ENCODE data around the gene ASB2.

The ASB2 gene

DNA sequence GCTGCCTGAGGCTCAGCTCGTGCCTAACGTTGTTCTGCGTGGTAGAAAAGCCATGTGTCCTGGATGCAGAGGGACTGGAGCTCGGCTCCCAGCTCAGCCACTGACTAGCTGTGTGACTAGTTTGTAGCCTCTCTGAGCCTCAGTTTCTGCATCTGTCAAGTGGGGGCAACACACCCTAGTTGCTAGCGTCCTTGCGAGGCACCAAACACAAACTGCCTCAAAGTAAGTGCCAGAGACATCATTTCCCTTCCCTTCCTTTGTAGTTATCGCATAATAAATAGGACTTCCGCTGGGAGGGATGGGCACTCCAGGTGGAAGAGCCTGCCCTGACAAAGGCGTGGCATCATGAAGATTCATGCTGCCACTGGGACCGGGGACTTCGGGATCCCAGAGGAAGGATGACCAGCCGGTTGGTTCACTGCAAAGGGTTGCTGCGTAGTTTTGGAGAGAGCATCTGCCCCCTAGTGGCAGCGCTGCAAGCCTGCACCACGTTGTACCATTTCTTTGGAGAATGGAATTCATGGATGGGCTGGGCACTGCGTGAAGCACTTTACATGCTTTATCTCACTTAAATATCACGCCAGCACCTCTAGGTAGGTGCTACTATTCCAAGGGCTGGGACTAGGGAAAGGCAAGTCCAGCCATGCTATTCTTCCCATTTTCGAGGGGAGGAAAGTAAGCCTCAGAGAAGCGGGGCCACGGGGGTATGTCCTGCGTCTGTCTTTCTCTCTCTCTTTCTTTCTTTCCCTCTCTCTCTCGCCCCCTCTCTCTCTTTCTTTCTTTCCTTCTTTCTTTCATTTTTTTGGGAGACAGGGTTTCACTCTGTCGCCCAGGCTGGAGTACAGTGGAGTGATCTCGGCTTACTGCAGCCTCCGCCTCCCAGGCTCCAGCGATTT is 25.4 kb upstream of the ASB2 start:
- peak; percentile 63 for DNase-seq (ENCODE audit: low read depth)
- TF ChIP-seq, protein P1, sequence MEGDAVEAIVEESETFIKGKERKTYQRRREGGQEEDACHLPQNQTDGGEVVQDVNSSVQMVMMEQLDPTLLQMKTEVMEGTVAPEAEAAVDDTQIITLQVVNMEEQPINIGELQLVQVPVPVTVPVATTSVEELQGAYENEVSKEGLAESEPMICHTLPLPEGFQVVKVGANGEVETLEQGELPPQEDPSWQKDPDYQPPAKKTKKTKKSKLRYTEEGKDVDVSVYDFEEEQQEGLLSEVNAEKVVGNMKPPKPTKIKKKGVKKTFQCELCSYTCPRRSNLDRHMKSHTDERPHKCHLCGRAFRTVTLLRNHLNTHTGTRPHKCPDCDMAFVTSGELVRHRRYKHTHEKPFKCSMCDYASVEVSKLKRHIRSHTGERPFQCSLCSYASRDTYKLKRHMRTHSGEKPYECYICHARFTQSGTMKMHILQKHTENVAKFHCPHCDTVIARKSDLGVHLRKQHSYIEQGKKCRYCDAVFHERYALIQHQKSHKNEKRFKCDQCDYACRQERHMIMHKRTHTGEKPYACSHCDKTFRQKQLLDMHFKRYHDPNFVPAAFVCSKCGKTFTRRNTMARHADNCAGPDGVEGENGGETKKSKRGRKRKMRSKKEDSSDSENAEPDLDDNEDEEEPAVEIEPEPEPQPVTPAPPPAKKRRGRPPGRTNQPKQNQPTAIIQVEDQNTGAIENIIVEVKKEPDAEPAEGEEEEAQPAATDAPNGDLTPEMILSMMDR (conservative IDR thresholded peaks at IDR 0.05; ENCODE audit: control insufficient read depth, insufficient read depth, low read depth, low read length), result peak; percentile 96
- no peak overlapping the region for H3K4me3 ChIP-seq (ENCODE audit: control insufficient read depth, low read depth, low read length)

DNA sequence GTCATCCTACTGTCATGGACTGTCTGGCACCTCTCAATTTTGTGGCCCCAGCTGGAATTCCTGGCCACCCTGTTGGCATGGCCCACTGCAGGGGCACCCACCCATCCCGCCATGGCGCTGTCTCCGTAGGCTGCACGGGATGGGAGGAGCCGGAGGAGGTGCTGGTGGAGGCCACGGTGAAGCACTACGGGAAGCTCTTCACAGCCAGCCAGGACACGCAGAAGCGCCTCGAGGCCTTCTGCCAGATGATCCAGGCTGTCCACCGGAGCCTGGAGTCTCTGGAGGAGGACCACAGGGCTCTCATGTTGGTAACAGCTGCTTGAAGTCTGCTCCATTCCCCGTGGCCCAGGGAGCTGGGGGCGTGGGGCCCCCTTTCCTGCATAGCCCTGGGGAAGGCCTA is 24.6 kb upstream of the ASB2 start:
- TF ChIP-seq, protein P1 (conservative IDR thresholded peaks at IDR 0.05; ENCODE audit: control insufficient read depth, insufficient read depth, low read depth, low read length), result no peak
- no peak overlapping the region for H3K4me3 ChIP-seq (ENCODE audit: control insufficient read depth, low read depth, low read length)
- no peak for DNase-seq (ENCODE audit: low read depth)

DNA sequence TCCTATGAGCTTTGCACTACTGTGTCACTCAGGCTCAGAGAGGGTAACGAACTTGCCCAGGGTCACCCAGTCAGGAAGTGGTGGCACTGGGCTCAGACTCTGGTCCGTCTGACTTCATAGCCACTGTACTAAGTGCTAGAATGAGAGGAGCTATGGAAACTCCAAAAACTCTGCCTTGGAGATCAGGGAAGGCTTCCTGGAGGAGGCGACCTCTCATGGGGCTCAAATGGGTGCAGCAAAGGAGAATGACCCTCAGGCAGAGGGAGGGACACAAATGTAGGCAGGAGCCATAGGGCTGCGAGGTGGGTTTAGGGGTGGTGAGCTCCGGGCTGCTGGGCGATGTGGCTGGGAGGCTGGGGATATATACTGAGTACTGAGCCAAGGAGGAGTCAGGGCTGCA is 23.9 kb upstream of the ASB2 start:
- H3K4me3 ChIP-seq (ENCODE audit: control insufficient read depth, low read depth, low read length), result no peak overlapping the region
- TF ChIP-seq, protein P1 (conservative IDR thresholded peaks at IDR 0.05; ENCODE audit: control insufficient read depth, insufficient read depth, low read depth, low read length), result no peak
- no peak for DNase-seq (ENCODE audit: low read depth)

DNA sequence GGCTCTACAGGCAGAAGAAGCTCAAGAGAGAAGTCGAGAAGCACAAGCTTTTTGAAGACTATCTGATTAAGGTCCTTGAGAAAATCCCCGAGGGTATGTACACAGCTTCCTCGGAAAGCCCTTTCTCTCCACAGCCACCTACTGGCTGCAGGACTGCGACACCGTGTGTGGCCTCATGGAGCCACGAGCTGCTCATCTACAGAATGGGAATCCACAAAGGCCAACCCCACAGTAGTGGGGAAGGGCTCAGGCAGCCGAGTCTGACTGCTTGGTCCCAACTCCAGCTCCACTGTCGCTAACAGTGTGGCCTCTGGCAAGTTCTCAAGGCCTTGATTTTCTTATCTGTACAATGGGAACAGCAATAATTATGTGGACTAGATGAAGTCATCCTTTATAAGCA is 23.2 kb upstream of the ASB2 start:
- no peak for DNase-seq (ENCODE audit: low read depth)
- H3K4me3 ChIP-seq (ENCODE audit: control insufficient read depth, low read depth, low read length), result no peak overlapping the region
- TF ChIP-seq, protein P1 (conservative IDR thresholded peaks at IDR 0.05; ENCODE audit: control insufficient read depth, insufficient read depth, low read depth, low read length), result no peak

DNA sequence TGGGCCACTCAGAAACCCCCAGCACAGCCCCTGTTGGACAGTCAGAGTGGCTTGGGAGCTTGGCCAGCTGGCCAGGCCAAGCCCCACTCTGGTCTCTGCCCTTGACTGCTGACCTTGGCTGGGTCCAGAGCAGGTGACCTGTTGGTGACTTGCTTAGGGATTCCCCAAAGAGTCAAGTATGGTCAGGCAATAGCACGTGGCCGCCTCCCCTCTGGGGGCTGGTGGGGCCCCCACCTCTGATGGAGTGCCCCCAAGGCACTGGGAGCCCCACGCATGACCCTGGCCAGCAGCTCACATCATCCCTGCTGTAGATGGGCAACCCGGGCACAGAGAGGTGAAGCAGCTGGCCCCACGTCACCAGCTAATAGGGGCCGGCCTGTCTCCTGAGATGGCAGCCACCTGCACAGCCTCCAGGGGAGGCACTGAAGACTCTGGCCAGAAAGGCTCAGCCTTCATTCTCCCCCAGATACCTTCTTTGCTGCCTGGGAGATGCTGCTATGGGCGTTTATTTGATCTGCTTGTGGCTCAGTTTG is 22.6 kb upstream of the ASB2 start:
- no peak overlapping the region for H3K4me3 ChIP-seq (ENCODE audit: control insufficient read depth, low read depth, low read length)
- no peak for DNase-seq (ENCODE audit: low read depth)
- TF ChIP-seq, protein P1 (conservative IDR thresholded peaks at IDR 0.05; ENCODE audit: control insufficient read depth, insufficient read depth, low read depth, low read length), result no peak

DNA sequence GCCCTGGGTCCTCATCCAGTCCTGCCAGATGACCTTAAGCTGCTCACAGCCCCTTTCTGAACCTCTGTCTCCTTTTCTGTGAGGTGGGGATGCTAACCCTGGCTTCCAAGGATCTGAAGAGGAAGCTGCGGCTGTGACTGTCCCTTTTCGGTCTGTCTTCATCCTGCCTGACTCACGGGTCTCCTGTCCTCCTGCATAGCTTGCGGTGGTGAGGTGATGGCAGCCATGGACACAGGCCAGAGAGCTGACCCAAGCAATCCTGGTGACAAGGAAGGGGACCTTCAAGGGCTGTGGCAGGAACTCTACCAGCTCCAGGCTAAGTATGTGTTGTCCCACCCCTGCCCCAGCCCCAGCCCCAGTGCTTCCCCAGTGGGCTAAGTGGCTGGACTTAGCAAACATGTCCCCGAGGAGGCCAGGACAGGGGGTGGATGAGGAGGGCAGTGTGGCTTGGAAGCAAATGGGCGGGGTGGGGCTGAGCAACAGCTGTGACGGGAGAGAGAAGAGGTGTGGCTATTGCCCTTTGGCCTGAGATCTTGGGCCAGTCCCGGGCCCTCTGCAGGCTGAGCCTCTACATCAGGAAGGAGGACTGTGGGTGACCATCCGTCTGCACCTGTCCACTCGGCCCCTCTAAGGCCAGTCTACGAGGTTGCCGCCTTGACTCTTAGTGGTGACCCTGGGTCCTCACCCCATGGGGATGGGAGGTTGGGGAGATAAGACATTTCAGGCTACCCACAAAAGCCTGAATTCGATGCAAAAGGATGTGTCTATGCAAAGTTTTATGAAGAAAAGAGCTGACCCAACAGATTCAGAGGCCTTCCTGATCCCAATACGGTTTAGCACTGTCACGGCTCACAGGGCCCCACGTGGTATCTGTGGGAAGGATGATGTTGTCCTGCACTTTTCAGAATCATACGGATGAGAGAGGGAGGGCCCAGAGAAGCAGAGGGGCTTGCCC is 21.8 kb upstream of the ASB2 start:
- H3K4me3 ChIP-seq (ENCODE audit: control insufficient read depth, low read depth, low read length), result no peak overlapping the region
- no peak for DNase-seq (ENCODE audit: low read depth)
- TF ChIP-seq, protein P1 (conservative IDR thresholded peaks at IDR 0.05; ENCODE audit: control insufficient read depth, insufficient read depth, low read depth, low read length), result no peak

All from fibroblast of mammary gland (primary cell).